Measurements from ENCODE around the gene RAB38.

The RAB38 gene

GRCh38 chr11:88169471-88169870 is 5.8 kb downstream of the RAB38 start:
- no peak for DNase-seq

- no peak for DNase-seq
These were observed 7.4 kb downstream of the RAB38 start for GRCh38 chr11:88167853-88168252.

GRCh38 chr11:88164806-88165585 is 10.2 kb downstream of the RAB38 start:
- DNase-seq, result no peak

- no peak for DNase-seq
These were observed 10.9 kb downstream of the RAB38 start for GRCh38 chr11:88164320-88164719.

DNA sequence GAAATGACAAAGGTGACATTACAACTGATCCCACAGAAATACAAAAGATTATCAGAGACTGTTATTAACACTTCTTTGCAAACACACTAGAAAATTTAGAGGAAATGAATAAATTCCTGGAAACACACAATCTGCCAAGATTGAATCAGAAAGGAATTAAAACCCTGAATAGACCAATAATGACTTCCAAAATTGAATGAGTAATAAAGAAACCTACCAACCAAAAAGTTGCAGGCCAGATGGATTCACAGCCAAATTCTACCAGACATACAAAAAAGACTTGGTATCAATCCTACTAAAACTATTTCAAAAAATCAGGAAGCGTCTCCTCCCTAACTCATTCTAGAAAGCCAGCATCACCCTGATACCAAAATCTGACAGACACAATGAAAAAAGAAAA is 17.2 kb downstream of the RAB38 start:
- DNase-seq, result no peak

- DNase-seq, result no peak
These were observed 17.9 kb downstream of the RAB38 start for GRCh38 chr11:88157370-88157769.

DNA sequence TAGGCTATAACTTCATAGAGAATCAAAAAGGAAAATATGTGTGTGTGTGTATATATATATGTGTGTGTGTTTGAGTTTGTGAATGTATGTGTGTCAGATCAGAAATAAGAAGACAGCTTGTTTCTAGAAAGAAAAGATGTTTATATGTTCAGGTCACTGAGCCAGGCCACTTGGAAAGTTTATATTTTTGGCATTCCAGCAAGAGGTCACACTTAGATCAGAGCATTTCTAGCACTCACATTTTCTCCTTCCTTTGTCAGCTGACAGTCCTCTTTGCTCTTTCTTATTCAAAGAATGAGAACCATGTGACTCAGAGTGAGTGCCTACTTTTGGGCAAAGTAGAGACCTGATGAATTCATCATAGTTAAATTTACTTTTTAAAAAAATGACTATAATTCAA is 22.9 kb downstream of the RAB38 start:
- no peak for DNase-seq

DNA sequence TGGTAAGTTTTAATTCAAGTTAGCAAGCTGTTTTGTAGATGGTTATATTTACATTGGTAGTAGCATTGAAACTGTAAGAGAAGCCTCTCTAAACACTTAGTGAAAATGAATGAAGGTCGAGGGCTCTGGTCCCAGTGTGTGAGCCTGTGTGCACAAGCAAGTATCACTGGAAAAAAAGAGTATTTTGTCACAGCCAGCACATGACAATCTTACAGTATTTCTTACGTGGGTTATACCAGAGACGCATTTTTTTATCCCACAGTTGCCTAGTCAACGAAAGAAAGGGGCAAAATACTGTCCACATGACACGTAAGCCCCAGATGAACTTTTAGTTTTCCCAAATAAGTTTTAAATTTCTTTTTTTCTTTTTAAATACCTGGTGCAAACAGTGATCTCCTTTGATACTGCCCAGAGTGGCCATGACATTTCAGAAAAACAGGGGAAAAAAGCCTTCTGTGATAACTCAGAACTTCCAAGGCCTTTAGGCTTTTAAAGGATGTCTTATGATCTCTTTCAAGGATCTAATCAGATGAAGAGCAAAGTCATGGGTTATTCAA is 23.5 kb downstream of the RAB38 start:
- no peak for DNase-seq

DNA sequence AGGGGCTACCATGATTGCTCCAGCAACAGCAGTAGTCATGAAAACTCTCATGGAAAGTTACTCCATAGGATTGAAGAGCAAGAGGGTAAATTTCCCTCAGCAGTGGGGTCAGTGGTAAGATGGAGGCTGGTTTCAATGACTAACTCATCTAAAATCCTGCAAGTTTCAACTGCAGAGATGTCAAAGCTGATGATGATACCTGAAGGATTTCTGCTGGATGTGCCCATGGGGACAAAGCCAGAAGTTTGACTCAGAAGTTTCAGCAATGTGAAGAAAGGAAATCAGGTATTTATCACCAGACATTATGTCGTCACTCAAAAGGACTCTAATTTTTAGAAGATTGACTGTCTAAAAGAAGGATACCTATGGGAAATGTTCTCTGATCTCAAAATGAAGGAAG is 29.1 kb downstream of the RAB38 start:
- no peak for DNase-seq

DNA sequence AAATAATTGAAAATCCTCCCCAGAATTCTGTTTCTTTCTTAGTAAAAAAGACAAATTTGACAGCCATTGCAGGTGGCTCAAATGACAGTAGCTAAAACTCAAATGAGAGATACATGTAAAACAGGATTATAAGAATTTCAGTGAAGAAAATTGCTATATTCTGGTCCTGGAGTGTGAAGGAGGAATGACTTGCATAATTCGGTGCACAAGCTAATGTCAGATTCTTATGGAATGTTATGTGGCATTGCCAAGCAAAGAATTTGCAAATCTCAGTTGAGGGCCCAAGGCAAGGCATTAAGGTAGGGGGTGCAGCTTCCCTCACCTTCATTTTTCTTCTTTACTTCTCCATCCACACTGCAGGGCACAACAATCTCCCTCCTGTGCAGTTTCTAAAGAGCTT is 35.4 kb downstream of the RAB38 start:
- DNase-seq, result no peak

DNA sequence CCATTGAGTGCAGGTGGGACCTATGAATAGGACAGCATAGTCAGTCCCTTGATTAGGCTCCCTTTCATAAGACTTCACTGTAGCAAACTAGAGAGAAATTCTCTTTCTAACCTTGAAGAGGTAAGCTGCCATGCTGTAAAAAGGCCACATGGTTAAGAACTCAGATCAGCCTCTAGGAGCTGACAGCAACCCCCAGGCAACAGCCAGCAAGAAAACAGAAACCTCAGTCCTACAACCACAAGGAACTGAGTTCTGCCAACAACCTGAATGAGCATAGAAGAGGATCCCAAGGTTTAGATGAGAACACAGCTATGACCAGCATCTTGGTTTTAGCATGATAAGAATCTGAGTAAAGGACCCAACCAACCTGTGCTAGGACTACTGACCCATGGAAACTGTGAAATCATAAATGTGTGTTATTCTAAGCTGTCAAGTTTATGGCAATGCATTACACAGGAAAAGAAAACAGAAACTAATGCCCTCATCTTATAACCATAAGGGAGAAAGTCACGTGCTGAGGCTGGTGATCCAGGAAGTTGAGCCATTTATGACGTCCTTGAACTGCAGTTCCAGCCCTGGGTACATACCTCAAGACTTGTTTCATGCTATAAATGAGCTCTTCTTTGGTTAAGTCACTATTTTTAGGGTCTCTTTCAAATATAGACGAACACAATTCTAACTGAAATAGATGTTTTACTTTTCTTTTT is 43.3 kb downstream of the RAB38 start:
- DNase-seq, result no peak

DNA sequence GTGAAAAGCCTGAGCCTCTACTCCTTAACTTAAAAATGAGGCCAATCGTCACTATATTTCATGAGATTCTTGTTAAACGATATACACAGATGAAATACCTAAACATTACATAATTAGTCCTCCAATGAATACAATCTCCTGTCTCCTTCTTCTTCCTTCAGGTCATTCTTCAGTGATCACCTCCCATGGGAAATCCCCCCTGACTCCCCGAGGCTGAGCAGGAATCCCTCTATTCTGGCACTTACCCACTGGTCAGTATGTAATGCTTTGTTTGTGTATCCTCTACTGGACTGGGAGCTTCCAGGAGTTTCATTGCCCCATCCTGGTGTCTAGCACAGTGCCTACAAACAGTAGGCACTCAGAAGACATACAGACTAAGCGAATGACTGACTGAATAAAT is 52.3 kb downstream of the RAB38 start:
- DNase-seq, result no peak

DNA sequence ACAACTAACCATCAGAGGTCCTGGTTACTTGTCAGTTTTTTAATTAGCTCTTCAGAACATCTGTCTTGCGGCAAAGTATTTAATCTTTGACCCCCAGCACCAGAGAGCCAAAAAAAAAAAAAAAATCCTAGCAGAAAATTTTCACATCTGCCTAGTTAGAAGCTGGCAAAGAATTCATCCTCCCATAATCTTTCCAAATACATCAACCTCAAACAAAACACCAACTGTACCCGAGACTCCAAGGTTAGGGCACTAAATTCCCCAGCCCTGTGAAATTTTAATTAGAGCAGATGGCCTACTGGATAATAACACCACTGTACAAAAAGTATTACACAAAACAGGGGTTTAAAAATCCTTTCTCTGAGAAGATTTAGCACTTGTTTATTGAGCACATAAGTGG is 55.7 kb downstream of the RAB38 start:
- no peak for DNase-seq

DNA sequence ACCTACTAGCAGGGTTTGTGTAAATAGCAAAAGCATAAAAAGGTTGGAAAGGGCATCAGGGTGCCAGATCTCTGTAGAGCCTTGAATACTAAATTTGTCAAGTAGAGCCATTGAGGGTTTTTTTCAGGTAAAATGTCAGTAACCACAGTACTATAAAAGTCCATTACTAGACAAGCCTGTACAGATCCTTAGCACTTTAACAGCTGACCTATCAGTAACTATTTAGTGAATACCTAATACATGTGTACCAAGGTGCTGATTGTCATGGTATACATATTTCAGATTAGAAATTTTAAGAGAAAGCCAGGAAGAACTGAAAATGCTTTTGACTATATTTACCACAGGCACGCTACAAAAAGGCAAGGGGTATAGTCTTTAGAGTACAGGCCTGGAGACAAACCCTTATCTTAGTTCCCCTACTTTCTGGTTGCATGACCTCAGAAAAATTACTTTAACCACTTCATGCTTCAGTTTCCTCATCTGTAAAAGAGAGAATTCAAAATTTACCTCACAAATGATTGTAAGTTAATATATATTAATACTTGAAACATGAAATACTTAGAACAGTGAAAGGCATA is 57.9 kb downstream of the RAB38 start:
- no peak for DNase-seq

DNA sequence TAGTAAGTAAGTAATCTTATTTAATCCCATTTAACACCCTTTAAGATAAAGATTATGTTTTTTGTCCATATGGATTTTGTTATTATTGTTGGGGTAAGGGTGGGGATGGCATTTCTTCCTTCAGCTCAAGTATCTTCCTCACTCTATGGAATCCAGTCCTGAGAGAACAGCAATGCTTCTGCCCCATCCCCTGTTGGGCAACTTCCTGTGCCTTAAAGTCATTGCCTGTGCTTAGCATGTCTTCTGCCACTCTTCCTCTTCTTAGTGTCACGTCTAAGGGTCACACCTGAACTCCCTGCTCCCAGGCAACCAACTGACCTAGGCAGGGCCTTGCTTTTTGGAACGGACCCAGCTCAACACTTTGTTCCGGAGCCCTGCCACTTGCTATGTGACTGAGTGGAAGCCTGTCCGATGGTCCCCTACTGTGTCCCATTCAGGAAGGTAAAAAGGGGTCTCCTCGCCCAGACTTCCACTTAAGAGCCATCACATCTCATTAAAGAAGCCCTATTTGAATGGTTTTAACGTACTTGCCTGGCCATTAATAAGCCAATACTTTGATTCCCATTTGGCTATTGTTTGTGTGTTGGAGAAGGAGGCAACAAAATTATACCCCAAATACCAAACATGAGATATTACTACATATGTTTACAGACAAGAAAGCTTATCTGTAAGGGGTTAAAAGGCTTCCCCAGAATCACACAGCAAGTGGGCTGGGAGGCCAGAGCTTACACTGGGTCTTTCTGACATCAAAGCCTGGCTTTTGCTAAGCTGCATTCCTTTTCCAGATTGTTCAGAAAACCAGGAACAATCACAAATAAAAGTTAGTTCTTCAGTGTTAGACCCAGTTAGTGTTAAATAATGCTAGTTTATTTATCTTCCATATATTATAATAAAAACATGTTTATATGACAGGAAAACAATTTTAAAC is 59.2 kb downstream of the RAB38 start:
- DNase-seq, result no peak

DNA sequence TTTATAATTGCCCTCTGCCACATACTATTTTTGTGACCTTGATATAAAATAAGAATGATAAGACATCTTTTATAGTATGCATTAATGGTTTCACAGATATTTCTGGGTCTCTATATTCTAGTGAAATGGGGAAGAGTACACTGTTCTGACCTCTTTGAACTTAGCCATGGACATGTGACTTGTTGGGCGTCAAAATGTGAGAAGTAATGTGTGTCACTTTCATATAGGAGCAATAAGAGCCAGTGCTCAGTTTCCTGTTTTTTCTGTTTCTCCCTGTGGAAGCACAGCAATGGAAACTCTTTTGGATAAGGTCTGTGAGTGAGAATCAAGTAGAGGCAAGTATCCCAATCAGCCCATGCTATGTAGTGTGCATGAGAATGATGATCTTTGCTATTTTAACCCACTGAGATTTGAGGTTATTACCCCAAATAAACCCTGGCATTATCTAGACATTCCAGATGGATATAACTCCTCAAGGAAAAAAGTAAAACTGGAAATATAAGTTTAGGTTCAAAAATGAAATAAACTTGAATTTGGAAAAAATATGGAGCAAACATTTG is 60.7 kb downstream of the RAB38 start:
- DNase-seq, result no peak

GRCh38 chr11:88106666-88107065 is 68.6 kb downstream of the RAB38 start:
- no peak for DNase-seq

GRCh38 chr11:88105951-88106350 is 69.3 kb downstream of the RAB38 start:
- no peak for DNase-seq

GRCh38 chr11:88105526-88105925 is 69.7 kb downstream of the RAB38 start:
- no peak for DNase-seq

- no peak for DNase-seq
These were observed 70.8 kb downstream of the RAB38 start for GRCh38 chr11:88104408-88104807.

GRCh38 chr11:88103337-88104206 is 71.7 kb downstream of the RAB38 start:
- DNase-seq, result no peak

DNA sequence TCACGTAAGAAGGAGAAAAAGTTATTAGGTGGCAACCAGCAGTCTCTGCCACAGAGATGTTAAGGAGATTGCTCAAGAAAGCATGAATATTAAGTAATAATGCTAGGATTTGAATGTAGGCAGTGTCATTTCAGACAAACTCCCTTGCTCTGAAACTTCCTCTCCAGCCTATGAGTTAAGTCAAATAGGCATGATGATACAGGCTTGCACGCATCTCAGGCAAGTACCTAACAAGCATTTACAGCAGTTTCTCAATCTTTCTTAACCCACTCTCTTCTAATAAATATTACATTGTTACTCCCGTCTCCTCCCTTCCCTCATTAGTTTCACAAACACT is 72.7 kb downstream of the RAB38 start:
- no peak for DNase-seq

Data from cerebellar nuclear complex (tissue), 1 donor.